C4-2B (cell line): ENCODE data around the gene VMO1.

Experiments
- CTCF ChIP-seq: fragments of 450-650 bp; conservative IDR thresholded peaks from 2 replicates; pipeline ENCODE4 v1.5.1; 2017; ENCODE audit warnings: mild to moderate bottlenecking
- ZFX ChIP-seq: fragments of 450-650 bp; IDR thresholded peaks from 2 replicates; pipeline ENCODE4 v1.6.1; 2017

GRCh38 chr17:4802228-4802627, 16.1 kb upstream of the VMO1 start, which contains the start of gene C17orf114:
- TF ChIP-seq CTCF (no peak), ZFX (no peak)
